Stimulated activated CD4-positive, alpha-beta T cell treated with anti-CD3 and anti-CD28 coated beads, Interleukin-2, amount 100 ng/mL, for 48 hours (primary cell): Measurements from ENCODE around the gene UGP2.
A peak's percentile ranks its signal among the peaks of the same experiment; 100 is the strongest.
"Not testable (repeated sequence)": the region's sequence is repeated elsewhere in the genome, so short reads cannot be mapped to it uniquely, and the experiment has no call there.

Experiments used
- DNase-seq, 2 donors: peaks; one replicate each; pipeline ENCODE4 v3.0.0-alpha.2; 2020

UGP2 gene

DNA sequence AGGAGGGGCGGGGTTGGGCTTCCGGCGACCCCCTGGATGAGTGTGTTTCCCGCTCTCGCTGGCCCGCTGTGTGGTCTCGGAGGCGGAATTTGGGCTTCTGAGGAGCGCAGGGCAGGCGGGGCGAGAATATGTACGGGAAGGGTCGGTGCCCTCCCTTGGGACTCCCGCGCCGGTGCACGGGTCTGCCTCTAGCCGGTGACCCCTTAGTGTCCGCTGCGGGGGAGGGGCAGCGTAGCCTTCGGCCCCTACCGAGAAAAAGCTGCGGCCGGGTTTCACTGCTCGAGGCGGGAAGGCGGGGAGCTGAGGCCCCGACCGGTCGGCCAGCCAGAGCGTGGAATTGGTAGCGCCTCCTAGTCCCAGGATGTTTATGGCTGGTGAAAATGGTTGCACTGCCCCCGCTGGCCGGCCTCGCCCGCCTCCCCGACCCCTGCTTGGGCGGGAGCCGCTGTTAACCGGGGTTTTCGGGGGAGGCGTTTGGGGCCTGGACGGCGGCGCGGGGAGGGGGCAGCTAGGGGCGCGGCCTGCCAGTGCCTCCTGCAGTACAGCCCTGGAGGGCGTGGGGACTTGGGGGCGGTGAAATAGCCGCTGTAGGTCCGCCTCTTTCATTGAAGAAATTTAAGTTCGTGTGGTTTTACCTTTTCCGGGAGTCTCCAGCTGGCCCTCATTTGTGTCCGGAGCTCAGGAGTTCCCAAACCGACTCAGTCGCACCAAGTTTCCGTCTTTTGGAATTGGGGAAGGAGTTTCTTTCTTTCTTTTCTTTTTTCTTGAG is at the start of gene UGP2:
Gene UGP2 (plus strand): TSS at position 643 of the 769 bp plus-strand sequence. CDS start 290 bp downstream, outside the sequence.
- peak; percentile 69 for DNase-seq

GRCh38 chr2:63792530-63792929 is 49.2 kb upstream of the UGP2 start:
- DNase-seq, result no peak

DNA sequence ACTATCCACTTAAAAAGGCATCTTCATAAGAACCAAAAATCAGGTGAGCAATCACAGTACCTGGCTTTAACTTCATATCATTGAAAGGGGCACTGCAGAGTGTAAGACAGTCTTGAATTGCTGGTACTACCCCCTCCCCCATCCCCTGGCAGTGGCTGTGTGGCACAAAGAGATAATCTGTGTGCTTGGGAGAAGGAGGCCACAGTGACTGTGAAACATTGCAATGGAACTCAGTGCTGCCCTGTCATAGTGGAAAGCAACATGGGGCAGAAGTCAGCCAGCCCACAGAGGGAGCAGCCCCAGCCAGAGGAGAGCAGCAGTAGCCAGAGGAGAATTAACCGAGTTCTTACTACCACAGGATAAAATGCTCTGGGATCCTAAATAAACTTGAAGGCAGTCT is 45.3 kb upstream of the UGP2 start:
- DNase-seq, result no peak

GRCh38 chr2:63796796-63797195 is 44.9 kb upstream of the UGP2 start:
- no peak for DNase-seq

DNA sequence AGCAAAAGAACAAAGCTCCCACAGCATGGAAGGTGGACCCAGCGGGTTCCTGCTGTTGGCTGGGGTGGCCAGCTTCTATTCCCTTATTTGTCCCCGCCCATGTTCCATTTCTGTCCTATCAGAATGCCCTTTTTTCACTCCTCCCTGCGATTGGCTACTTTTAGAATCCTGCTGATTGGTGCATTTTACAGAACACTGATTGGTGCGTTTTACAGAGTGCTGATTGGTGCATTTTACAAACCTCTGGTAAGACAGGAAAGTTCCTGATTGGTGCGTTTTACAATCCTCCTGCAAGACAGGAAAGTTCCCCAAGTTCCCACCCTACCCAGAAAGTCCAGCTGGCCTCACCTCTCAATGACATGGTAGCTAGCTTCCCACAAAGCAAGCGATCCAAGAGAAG is 40.2 kb upstream of the UGP2 start:
- no peak for DNase-seq

GRCh38 chr2:63805412-63805811 is 36.3 kb upstream of the UGP2 start:
- DNase-seq, result no peak

DNA sequence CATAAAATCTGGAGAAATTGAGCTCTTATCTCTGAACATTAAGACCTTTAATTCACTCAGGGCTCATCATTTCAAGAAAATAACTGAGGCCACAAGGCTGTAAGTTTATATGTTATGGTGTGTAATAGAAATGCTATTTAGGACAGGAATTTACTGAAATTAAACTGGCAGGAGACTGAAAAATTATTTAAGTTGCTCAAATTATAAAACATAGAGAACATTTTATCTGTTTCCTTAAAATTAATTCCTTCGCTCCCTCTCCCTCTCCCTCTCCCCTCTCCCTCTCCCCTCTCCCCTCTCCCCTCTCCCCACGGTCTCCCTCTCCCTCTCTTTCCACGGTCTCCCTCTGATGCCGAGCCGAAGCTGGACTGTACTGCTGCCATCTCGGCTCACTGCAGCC is 33.7 kb upstream of the UGP2 start:
- DNase-seq, result not testable (repeated sequence)

DNA sequence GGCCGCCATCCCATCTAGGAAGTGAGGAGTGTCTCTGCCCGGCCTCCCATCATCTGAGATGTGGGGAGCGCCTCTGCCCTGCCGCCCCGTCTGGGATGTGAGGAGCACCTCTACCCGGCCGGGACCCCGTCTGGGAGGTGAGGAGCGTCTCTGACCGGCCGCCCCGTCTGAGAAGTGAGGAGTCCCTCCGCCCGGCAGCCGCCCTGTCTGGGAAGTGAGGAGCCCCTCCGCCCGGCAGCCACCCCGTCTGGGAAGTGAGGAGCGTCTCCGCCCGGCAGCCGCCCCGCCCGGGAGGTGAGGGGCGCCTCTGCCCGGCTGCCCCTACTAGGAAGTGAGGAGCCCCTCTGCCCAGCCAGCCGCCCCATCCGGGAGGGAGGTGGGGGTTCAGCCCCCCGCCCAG is 32.8 kb upstream of the UGP2 start:
- not testable (repeated sequence) for DNase-seq

- DNase-seq, result no peak
Measured at GRCh38 chr2:63811063-63811462, 30.6 kb upstream of the UGP2 start.

GRCh38 chr2:63811870-63812269 is 29.8 kb upstream of the UGP2 start:
- DNase-seq, result not testable (repeated sequence)

DNA sequence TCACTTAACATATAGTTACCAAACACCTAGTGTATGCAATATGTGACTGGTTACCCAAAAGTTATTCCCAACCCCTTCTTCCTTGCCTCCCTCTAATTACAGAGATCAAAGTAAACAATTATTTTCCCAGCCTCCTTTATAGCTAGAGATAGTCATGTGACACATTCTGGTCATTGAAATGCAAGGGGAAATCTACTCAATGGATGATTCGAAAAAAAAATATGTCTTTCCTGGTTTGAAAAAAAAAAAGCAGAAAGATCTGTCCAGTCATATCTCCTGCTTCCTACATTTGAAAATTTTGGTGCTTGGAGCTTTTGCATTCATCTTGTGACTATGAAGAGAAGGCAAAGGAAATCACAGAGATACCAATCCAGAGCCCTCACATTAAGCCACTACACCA is 27.6 kb upstream of the UGP2 start:
- no peak for DNase-seq

GRCh38 chr2:63817382-63817781 is 24.3 kb upstream of the UGP2 start:
- no peak for DNase-seq

DNA sequence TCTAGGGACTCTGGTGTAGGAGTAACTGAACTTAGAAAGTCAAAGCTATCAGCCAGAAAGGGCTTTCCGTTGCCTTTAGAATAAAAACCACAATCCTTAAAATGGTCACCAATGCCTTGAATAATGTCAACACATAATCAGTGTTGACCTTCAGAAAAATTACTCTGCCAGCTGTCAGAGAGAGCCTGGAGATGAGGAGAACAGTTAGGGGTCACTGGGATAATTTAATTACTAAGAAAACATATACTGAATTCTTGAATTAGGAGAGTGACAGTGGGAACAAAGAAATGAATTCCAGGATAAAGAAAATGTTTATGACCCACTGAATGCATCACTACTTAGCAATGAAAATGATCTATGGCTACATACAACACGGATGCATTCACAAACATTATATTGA is 23.4 kb upstream of the UGP2 start:
- no peak for DNase-seq

GRCh38 chr2:63819256-63819655 is 22.4 kb upstream of the UGP2 start:
- no peak for DNase-seq

DNA sequence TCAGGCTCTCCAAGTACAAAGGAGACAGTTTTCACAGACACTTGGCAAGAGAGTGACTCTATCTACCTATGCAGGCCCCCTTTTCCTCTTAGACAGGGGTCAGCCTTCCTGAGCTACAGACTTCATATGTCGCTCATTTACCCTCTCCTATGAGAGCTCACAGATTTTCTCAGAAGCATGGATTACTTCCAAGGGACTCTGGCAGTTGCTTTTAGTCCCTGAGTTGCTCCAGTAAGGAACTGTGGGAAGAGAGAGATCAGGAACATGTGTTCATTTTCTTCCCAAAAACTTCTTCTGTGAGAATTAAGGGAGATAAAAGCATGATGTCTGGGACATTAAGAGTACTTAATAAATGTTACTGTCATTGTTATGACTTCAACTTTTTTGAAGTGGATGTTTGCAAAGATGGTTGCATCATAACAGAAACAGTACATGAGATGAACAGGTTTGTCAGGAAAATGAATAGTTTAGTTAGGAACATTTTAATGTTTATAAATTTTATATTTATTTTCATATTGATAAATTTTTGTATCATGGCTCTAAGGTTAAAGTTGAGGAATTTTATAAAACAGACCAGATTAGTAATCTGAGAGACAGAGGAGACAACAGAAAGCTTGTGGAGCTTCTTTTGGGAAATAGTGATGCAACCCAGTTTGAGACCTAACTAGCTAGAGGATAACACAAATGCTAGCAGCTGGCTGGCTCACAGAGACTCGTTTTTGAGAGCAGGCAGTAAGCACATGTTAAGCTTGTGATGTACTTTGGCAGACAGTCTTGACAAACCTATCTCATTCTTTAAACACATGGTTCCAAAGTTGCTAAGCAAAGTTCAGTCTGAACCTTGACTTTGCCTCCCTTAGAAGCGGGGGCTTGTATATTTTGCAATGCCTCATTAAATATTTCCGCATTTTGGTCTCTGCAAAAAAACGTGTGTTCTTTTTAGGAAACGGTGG is 21.7 kb upstream of the UGP2 start:
- DNase-seq, result no peak

- DNase-seq, result no peak
Measured at GRCh38 chr2:63820969-63821368, 20.7 kb upstream of the UGP2 start.

DNA sequence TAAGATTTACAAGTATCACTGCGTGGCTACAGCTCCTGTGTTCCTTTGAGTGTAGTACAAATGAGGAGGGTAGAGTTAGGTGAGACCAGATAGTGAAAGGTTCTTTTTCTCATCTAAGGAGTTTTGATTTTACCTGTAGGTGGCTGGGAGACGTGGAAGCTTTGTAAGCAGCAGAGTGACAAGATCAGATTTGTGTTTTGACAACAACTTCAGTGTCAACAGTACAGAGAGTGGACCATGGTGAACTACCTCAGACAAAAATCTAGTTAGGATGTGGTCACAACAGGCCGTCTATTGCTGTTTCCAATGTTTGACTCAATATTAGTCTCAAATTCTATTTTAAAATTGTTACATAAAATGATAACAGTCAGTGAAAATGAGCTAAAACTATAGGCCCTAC is 20.3 kb upstream of the UGP2 start:
- no peak for DNase-seq

- no peak for DNase-seq
Measured at GRCh38 chr2:63822478-63822877, 19.2 kb upstream of the UGP2 start.

DNA sequence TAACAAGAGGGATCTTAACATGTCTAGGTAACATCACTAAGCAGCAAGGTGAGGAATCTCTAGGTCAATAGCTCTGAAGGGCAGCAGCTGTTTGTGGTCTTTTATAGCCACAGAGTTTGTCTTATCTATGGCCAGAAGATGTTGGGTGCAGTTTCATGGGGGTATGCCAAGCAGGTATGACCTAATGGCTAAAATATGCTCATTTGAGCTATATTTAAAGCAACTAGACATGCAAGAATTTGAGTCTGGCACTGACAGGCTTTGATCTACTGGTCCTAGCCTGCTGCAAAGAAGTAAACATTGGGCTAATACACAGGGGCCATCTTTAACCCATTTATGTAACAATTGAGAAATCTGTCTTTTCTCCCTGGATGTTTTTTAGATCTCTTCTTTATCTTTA is 13.9 kb upstream of the UGP2 start:
- DNase-seq, result no peak

- no peak for DNase-seq
Measured at GRCh38 chr2:63831176-63831575, 10.5 kb upstream of the UGP2 start.

GRCh38 chr2:63834401-63834800 is 7.3 kb upstream of the UGP2 start:
- DNase-seq, result no peak

DNA sequence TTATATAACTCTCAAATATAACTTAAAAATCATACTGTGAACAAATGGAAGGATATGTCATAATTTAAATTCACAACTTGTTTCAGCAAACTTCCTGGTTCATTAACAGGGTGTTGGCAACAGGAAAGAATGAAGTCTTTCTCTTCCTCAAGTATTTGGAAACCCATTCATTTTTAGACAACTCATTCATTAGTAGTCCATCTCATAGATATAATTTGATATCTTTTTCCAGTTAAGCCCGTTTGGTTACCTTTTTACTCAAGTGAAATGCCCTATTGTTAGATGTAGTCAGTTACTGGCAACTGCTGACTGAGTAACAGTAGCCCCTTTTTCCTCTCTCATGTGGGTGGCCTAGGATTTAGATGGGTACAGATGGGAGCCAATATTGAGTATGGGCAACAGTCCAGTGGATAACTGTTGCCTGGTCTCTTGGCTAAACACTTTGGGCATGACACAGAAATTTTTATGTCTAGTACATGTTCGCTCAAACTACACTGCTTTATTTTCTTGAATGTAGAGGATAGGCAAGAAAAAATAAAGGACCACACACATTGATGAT is 4.6 kb upstream of the UGP2 start:
- DNase-seq, result no peak

DNA sequence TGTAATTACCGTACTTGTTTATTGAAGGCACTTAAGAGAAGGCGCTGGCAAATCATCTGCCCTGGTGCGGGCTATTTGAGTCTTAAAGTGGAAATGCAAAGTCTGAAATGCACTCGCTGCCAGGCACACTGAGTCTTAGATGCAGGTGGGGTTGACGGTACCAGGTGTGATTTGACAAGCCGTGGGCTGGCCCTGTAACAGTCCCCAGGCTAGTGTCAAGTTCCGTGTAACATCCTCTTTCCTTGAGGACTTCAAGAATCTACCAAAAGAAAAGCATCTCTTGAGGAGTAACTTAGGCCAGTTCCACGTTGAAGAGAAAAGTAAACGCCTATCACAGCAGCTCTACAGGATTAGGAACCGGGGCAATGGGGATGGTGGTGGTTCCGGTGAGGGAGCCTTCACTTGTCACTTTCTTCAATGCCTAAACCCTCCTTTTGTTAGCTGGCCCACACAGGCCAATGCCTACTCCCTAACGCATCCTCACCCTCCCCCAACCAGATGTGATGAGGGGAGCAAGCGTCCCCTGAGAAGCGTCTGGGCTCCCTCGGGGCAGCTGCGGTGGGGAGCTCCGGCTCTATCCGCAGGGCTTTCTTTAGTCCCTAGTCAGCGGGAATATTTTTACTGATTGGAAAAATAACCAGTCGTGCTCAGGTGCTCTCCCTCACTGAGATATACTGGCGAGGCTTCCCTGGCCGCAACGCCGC is 1.5 kb upstream of the UGP2 start:
- DNase-seq, result no peak
